T-cell (primary cell): ENCODE results near the gene WNT1. TPM values are rescaled to one million over a fixed set of nuclear protein-coding genes. Genes with fewer than 3 reads are reported as not detected.

Experiments used
- ATAC-seq, 4 experiments: fragments of 200-7000 bp in 3 of 4; fragments of 150-1000 bp in 1 of 4; cut with Tn5 transposase; replicated peaks in 1 of 4; 1 replicate in 3 of 4; 2 replicates in 1 of 4; pipeline ENCODE4 v1.10.0; 2021; ENCODE audit warnings: moderate library complexity in 3 of 4, mild to moderate bottlenecking in 2 of 4, moderate number of reproducible peaks in 1 of 4
- CTCF ChIA-PET, 2 donors: fragments of 300-600 bp; sonication (Branson Sonifier 250); formaldehyde crosslinking; loops; one replicate each; lab custom pipeline; 2022; ENCODE audit warnings: antibody characterized with exemption in 2 of 2; lab: Charles Lee
- POLR2A ChIA-PET, 2 donors: fragments of 300-600 bp; sonication (Branson Sonifier 250); formaldehyde crosslinking; loops; one replicate each; lab custom pipeline; 2022; ENCODE audit warnings: antibody characterized with exemption in 2 of 2; lab: Charles Lee
- DNase-seq, 35 experiments: peaks; one replicate each; pipeline versions ENCODE4 v3.0.0 to v3.0.0-alpha.2; 2013 to 2023
- H3K27ac ChIP-seq: one replicate; pipeline ENCODE4 v1.5.1; 2013; ENCODE audit warnings: low read length
- H3K27me3 ChIP-seq, 2 experiments: replicated peaks in 1 of 2; 1 replicate in 1 of 2; 2 replicates in 1 of 2; pipeline versions ENCODE4 v1.6.1 to v1.7.0; 2013; ENCODE audit warnings: low read length in 1 of 2, mixed read lengths in 1 of 2; ENCODE audit not compliant: control insufficient read depth in 2 of 2, insufficient read depth in 2 of 2; ENCODE audit errors: extremely low read depth in 1 of 2
- H3K36me3 ChIP-seq, 2 donors: 1 replicate in 1 of 2; 2 replicates in 1 of 2; pipeline versions ENCODE4 v1.6.1 to v1.7.0; 2013; ENCODE audit warnings: low read length in 1 of 2; ENCODE audit not compliant: control insufficient read depth in 2 of 2, insufficient read depth in 1 of 2; ENCODE audit errors: extremely low read depth in 1 of 2
- H3K4me1 ChIP-seq, 2 experiments: 1 replicate in 1 of 2; 2 replicates in 1 of 2; pipeline versions ENCODE4 v1.6.1 to v1.7.0; 2013; ENCODE audit warnings: low read length in 2 of 2, mixed read lengths in 1 of 2; ENCODE audit not compliant: insufficient read depth in 2 of 2, control insufficient read depth in 1 of 2; ENCODE audit errors: extremely low read depth in 1 of 2
- H3K4me3 ChIP-seq, 2 donors: 1 replicate in 1 of 2; 2 replicates in 1 of 2; pipeline versions ENCODE4 v1.5.1 to v1.7.0; 2013; ENCODE audit warnings: mild to moderate bottlenecking in 2 of 2, low read length in 1 of 2, moderate library complexity in 1 of 2; ENCODE audit not compliant: control insufficient read depth in 1 of 2; ENCODE audit errors: extremely low read depth in 1 of 2
- H3K9me3 ChIP-seq: 2 replicates; pipeline ENCODE4 v1.7.0; 2013
- H3K27ac Mint-ChIP-seq, 2 donors: one replicate each; pipeline ENCODE4 v1.8.0; 2020 to 2021; ENCODE audit warnings: mild to moderate bottlenecking in 2 of 2, mixed read lengths in 2 of 2
- H3K27me3 Mint-ChIP-seq, 2 donors: one replicate each; pipeline ENCODE4 v1.8.0; 2021 to 2022; ENCODE audit warnings: mixed read lengths in 2 of 2
- H3K36me3 Mint-ChIP-seq: one replicate; pipeline ENCODE4 v1.8.0; 2021; ENCODE audit warnings: mixed read lengths
- H3K4me1 Mint-ChIP-seq, 3 donors: one replicate each; pipeline ENCODE4 v1.8.0; 2020 to 2022; ENCODE audit warnings: mixed read lengths in 3 of 3, mild to moderate bottlenecking in 1 of 3
- H3K4me3 Mint-ChIP-seq, 3 donors: one replicate each; pipeline ENCODE4 v1.8.0; 2020 to 2022; ENCODE audit warnings: mild to moderate bottlenecking in 3 of 3, mixed read lengths in 3 of 3, moderate library complexity in 3 of 3
- H3K9me3 Mint-ChIP-seq, 3 donors: one replicate each; pipeline ENCODE4 v1.8.0; 2020 to 2022; ENCODE audit warnings: mixed read lengths in 3 of 3
- WGBS: methylation state at CpG from one replicate; pipeline ENCODE4 v1.1.5; 2013; ENCODE audit warnings: missing lambda C conversion rate; ENCODE audit not compliant: insufficient coverage; 5-methylcytosine and 5-hydroxymethylcytosine counted together
- total RNA-seq, 35 experiments: library from RNA in 6 of 35; stranded (reverse) in 6 of 35; fragments of 120-200 nt in 1 of 35; gene quantifications; one replicate each; pipeline versions ENCODE4 v1.2.1 to v1.2.4 and lab custom pipeline; 2013 to 2026

The WNT1 gene
- total RNA-seq, 5 donors from 2014 or later (not counting 1 experiment from before 2014, with no cell fraction given): 0.47 to 2.6 (median 0.85) TPM

DNA sequence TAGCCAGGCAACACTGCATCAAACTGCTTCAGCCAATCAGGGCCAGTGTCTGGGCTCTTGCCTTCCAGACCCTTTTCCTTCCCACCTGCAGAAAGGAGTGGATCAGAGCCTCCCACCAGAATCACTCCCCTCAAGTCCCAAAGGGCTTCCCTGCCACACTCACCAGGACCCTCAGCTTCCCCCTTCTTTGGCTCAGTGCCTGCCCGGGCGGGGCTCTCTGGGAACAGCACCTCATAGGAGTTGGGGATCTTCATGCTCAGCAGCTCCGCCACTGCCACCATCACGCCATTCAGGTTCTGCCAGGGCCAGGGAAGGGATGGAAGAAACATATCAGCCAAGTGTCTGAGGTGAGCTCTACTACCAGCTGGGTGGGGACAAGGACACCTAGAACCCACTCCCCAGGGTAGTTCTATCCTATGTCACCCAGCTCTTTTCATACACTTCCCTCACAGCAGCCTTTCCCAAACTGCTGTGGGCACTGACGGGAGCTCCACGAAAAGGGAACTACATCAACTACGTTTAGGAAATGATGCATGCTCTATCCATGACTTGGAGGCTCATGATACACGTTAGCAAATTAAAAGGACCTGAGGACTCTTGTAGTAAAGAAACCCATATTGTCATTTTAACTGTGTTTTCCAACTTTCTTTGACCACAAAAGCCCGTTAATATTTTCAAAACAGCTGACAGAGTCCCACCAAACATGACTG, 49.9 kb downstream of the WNT1 start:
- Histone ChIP-seq H3K9me3 (no peaks in the 10 kb centered on the region), H3K36me3 (peaks cover 17 to 84% of the 10 kb centered on the region in 2 donors), H3K4me3 (no peak overlapping the region), H3K4me1 (peaks cover 0 to 4% of the 10 kb centered on the region in 2 experiments), H3K27me3 (no peaks in the 10 kb centered on the region), H3K27ac (no peak overlapping the region)
- ATAC-seq (no peak), DNase-seq (no peak)
- Mint-ChIP-seq H3K4me1 (no peaks in the 10 kb centered on the region), H3K4me3 (no peak overlapping the region), H3K27me3 (no peaks in the 10 kb centered on the region), H3K27ac (peak overlapping the region in 1 of 2 donors; percentile 16), H3K36me3 (peaks cover 36% of the 10 kb centered on the region), H3K9me3 (no peaks in the 10 kb centered on the region)
- ChIA-PET CTCF (interaction anchor here in 1 of 2 donors (1.0 kb wide), 1 partner anchor 8 kb away, joined by 3 read pairs; no protein-coding TSS in a partner anchor), POLR2A (interaction anchor here in 1 of 2 donors (0.6 kb wide), 1 partner anchor 236 kb away, joined by 6 read pairs; no protein-coding TSS in a partner anchor)
- WGBS: 98% methylated on average over 5 of the region's 9 CpGs

DNA sequence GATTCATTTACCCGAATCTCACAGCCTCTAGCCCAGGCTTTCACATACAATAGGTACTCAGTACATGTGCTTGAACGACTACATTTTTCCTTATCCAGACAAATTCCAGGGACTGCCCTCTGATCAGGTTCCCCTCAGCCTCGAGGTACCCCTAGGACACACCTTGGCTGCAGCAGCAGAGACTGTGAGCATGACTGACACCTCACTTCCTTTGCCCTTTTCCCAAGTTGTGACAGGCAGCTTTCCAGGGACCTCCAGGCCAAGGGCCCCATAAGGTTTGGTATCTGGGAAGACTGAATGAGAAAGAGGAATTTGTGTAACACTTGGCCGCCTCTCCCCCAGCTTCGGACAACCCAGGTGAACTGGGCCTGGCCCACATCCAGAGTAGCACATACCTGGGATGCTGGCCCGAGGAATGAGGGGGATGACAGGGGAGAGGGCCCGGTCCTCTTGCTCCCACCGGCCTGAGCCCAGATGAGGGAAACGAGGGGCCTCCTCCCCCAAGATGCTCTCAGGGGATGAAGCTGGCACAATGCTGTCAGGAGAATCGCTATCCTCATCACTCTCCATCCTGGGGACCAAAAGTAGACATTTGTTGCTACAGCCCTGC, 50.6 kb downstream of the WNT1 start:
- Histone ChIP-seq H3K27ac (no peak overlapping the region), H3K4me3 (no peak overlapping the region)
- no peaks in the 10 kb centered on the region for H3K9me3 Mint-ChIP-seq

DNA sequence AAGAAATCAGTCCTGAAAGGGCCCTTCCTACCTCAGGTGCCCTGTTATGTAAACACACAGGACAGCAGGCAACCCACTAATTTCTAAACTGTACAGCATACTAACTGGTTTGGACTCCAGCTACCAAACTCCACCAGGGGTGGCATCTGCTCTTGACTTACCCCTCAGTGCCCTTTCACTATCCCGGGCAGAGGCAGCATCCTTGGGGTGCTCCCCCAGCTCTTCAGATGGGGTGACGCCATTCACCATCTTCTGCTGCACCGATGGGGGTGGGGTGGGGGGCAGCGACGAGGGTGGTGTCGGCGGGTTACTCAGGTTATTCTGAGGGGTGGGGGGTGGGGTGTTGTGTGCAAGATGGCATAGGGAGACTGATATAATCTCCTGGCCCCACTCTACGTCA, 52.0 kb downstream of the WNT1 start:
- DNase-seq: no peak
- Histone ChIP-seq H3K4me1 (peaks cover 0 to 4% of the 10 kb centered on the region in 2 experiments), H3K36me3 (peaks cover 18 to 84% of the 10 kb centered on the region in 2 donors), H3K27ac (no peak overlapping the region), H3K9me3 (no peaks in the 10 kb centered on the region), H3K4me3 (no peak overlapping the region), H3K27me3 (no peaks in the 10 kb centered on the region)
- H3K9me3 Mint-ChIP-seq: no peaks in the 10 kb centered on the region
- no peak overlapping the region for H3K4me3 Mint-ChIP-seq
- no peaks in the 10 kb centered on the region for H3K27me3 Mint-ChIP-seq
- ATAC-seq: no peak
- H3K4me1 Mint-ChIP-seq: no peaks in the 10 kb centered on the region
- H3K36me3 Mint-ChIP-seq: peaks cover 40% of the 10 kb centered on the region
- POLR2A ChIA-PET: no interaction called here
- CTCF ChIA-PET: interaction anchor here (0.5 to 0.8 kb wide), 4 partner anchors 25 to 329 kb away, joined by 3 to 5 read pairs (median 4); no protein-coding TSS in a partner anchor
- H3K27ac Mint-ChIP-seq: peak overlapping the region; percentile 22 to 52
- no CpG with 5 or more reads among the region's 8 CpGs for WGBS

More for the DNA sequence above, 50.6 kb downstream of the WNT1 start:
- no peak for ATAC-seq
- Histone ChIP-seq H3K4me1 (peaks cover 0 to 4% of the 10 kb centered on the region in 2 experiments), H3K27me3 (no peaks in the 10 kb centered on the region), H3K36me3 (peaks cover 22 to 84% of the 10 kb centered on the region in 2 donors), H3K9me3 (no peaks in the 10 kb centered on the region)
- no peak overlapping the region for H3K27ac Mint-ChIP-seq
- POLR2A ChIA-PET: interaction anchor here (0.6 to 1.0 kb wide), 2 partner anchors 9 to 236 kb away, joined by 4 to 6 read pairs; no protein-coding TSS in a partner anchor
- no peak for DNase-seq
- WGBS: 97% methylated on average over 6 of the region's 10 CpGs
- no peaks in the 10 kb centered on the region for H3K4me1 Mint-ChIP-seq
- H3K36me3 Mint-ChIP-seq: peaks cover 35% of the 10 kb centered on the region
- H3K4me3 Mint-ChIP-seq: no peak overlapping the region
- CTCF ChIA-PET: interaction anchor here in 1 of 2 donors (1.0 kb wide), 1 partner anchor 9 kb away, joined by 3 read pairs; no protein-coding TSS in a partner anchor
- H3K27me3 Mint-ChIP-seq: no peaks in the 10 kb centered on the region

DNA sequence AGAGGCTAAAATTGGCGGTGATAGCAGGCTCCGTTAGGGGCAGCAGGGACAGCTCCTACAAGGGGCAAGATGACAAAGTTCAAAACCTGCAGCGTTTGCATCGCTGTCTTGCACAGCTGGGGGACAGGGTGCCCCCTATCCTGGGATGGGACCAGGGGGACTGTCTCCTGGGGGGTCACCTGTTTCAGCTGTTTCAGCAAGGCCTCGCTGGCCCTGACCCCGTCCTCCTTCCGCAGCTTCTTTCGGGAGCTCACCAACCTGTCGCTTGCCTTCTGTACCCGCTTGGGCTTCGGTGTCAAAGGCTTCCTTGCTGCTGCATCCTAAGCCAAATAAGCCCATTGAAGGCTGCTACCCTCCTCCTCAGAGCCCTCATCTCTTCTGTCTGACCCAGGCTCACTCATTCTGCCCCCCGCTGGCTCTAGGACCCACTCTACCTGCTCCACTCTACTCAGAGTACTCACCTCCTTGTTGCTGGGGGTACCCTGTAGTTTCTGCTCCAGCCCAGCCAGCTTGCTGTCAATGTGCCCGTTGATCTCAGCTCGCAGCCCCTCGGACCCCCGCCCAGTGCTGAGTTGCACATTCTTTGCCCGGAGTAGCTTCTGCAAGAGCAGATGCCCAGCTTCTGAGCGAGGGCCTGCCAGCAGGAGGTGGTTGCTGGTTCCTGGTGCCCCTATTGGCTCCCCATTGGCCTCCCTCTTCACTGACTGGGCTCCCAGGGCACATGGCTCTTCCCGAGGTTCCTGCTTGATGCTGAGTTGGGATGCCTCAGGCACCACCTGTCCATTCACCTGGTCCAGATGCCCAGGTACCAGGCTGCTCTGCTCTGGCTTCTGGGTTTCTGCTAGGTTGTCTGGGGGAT, 52.8 kb downstream of the WNT1 start:
- peaks cover 0 to 4% of the 10 kb centered on the region in 2 experiments for H3K4me1 ChIP-seq
- ChIA-PET CTCF (no interaction called here), POLR2A (no interaction called here)
- Mint-ChIP-seq H3K4me3 (no peak overlapping the region), H3K27ac (peak overlapping the region in 1 of 2 donors; percentile 22), H3K36me3 (peaks cover 38% of the 10 kb centered on the region), H3K27me3 (no peaks in the 10 kb centered on the region), H3K4me1 (no peaks in the 10 kb centered on the region), H3K9me3 (no peaks in the 10 kb centered on the region)
- WGBS: 94% methylated on average over 19 of the region's 19 CpGs
- no peak overlapping the region for H3K27ac ChIP-seq
- H3K9me3 ChIP-seq: no peaks in the 10 kb centered on the region
- H3K36me3 ChIP-seq: peaks cover 13 to 77% of the 10 kb centered on the region in 2 donors
- DNase-seq (no peak), ATAC-seq (no peak)
- no peaks in the 10 kb centered on the region for H3K27me3 ChIP-seq
- no peak overlapping the region for H3K4me3 ChIP-seq

DNA sequence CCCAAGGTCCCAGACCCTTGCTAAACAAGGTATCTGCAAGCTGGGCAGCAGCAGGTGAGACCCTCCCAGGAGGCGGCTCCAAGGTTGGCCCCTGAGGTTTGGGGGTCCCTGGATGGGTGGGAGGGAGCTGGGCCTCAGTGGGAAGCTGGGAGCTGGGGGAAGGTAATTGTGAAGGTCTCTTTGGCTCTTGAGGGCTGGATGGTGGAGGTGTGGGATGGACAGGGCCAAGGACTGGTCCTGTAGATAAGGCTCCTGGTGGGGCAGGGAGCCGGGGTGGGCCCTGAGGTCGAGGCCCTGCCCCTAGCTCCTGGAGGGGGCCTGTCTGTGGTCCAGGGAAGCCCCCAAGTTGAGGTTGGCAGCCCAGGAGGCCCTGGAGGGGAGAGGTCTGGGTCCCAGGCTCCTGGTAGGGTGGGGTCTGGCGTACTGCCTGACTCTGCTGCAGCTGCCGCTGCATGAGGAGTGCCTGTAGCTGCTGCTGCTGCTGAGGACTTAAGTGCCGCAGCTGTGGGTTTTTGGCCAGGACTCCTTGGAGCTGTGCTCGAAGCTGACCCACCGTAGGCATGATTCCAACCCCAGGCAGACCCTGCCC, 53.5 kb downstream of the WNT1 start:
- H3K27me3 ChIP-seq: no peaks in the 10 kb centered on the region
- 94% methylated on average over 8 of the region's 8 CpGs for WGBS
- H3K4me3 ChIP-seq: no peak overlapping the region
- Mint-ChIP-seq H3K27me3 (no peaks in the 10 kb centered on the region), H3K36me3 (peaks cover 36% of the 10 kb centered on the region), H3K27ac (no peak overlapping the region), H3K9me3 (no peaks in the 10 kb centered on the region), H3K4me1 (peaks cover 0 to 2% (median 0%) of the 10 kb centered on the region in 3 donors), H3K4me3 (no peak overlapping the region)
- no peak overlapping the region for H3K27ac ChIP-seq
- peaks cover 0 to 4% of the 10 kb centered on the region in 2 experiments for H3K4me1 ChIP-seq
- ChIA-PET POLR2A (no interaction called here), CTCF (no interaction called here)
- H3K36me3 ChIP-seq: peaks cover 11 to 73% of the 10 kb centered on the region in 2 donors
- DNase-seq (no peak), ATAC-seq (peak in 1 of 4 experiments; percentile 4)
- H3K9me3 ChIP-seq: no peaks in the 10 kb centered on the region
